AML-193 (cell line): ENCODE data around the gene TSGA10.
A peak's percentile ranks its signal among the peaks of the same experiment; 100 is the strongest.
"Not testable (repeated sequence)": the region's sequence is repeated elsewhere in the genome, so short reads cannot be mapped to it uniquely, and the experiment has no call there.

ENCODE experiments used
- DNase-seq, 2 experiments: peaks; one replicate each; lab custom pipeline; 2025; lab: John Stamatoyannopoulos, UW

Gene TSGA10

GRCh38 chr2:99072551-99072950 is 82.2 kb downstream of the TSGA10 start:
- no peak for DNase-seq

- peak; percentile 51 to 65 for DNase-seq
Measured at GRCh38 chr2:99067871-99068625, 86.7 kb downstream of the TSGA10 start.

GRCh38 chr2:99066075-99066958 is 88.4 kb downstream of the TSGA10 start:
- DNase-seq, result peak; percentile 70 to 71

- DNase-seq, result not testable (repeated sequence)
Measured at GRCh38 chr2:99049187-99049586, 105.6 kb downstream of the TSGA10 start.

GRCh38 chr2:99040736-99041300 is 113.9 kb downstream of the TSGA10 start:
- not testable (repeated sequence) for DNase-seq

- no peak for DNase-seq
Measured at GRCh38 chr2:99035920-99036319, 118.8 kb downstream of the TSGA10 start.

- no peak for DNase-seq
Measured at GRCh38 chr2:99032786-99033185, 122.0 kb downstream of the TSGA10 start.

- DNase-seq, result no peak
Measured at GRCh38 chr2:99032001-99032400, 122.7 kb downstream of the TSGA10 start.

GRCh38 chr2:99031481-99031880 is 123.3 kb downstream of the TSGA10 start:
- no peak for DNase-seq

GRCh38 chr2:99028558-99028957 is 126.2 kb downstream of the TSGA10 start:
- no peak for DNase-seq

- no peak for DNase-seq
Measured at GRCh38 chr2:99027856-99028255, 126.9 kb downstream of the TSGA10 start.

- no peak for DNase-seq
Measured at GRCh38 chr2:99000708-99001107, 154.0 kb downstream of the TSGA10 start.

- DNase-seq, result not testable (repeated sequence)
Measured at GRCh38 chr2:98988695-98989094, 166.0 kb downstream of the TSGA10 start.

- no peak for DNase-seq
Measured at GRCh38 chr2:98985905-98986666, 168.7 kb downstream of the TSGA10 start.

GRCh38 chr2:98975611-98976010 is 179.1 kb downstream of the TSGA10 start:
- DNase-seq, result no peak

- no peak for DNase-seq
Measured at GRCh38 chr2:98972582-98973167, 182.1 kb downstream of the TSGA10 start.

- DNase-seq, result no peak
Measured at GRCh38 chr2:98959810-98960507, 194.8 kb downstream of the TSGA10 start.

GRCh38 chr2:98952966-98953365 is 201.8 kb downstream of the TSGA10 start:
- DNase-seq, result no peak

GRCh38 chr2:98948956-98949739 is 205.6 kb downstream of the TSGA10 start:
- no peak for DNase-seq

GRCh38 chr2:98947554-98947953 is 207.2 kb downstream of the TSGA10 start:
- DNase-seq, result no peak
